Breast epithelium (tissue), 3 donors: Measurements from ENCODE around the gene ADM.

Source experiments
- POLR2AphosphoS5 ChIP-seq, 3 donors: sonication (generic); formaldehyde crosslinking; IDR thresholded peaks; one replicate each; pipeline ENCODE4 v1.6.1; 2017; ENCODE audit warnings: antibody characterized with exemption in 3 of 3
- TF ChIP-seq, protein P1 (sequence below), 3 donors: fragments of 450-650 bp; IDR thresholded peaks; one replicate each; pipeline ENCODE4 v1.5.1; 2016 to 2017; ENCODE audit warnings: antibody characterized with exemption in 3 of 3, mild to moderate bottlenecking in 3 of 3, moderate library complexity in 3 of 3

DNA sequence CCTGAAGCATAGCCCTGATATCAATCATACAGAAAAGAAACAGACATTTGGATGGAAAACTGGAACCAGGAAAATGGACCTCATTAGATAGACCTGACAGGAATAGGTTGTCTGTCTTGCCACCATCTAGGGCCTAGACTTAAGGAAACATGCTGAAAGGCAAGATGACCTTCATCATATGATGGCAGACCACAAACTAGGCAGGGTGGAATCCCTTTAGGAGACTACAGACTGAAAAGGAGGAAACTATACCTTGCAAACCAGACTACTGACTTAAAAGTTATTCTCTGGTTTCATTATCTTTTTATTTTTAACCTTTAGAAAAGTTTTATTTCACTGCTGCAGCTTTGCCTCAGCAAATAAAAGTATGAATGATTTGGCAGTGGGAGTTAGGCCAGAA, 31.1 kb upstream of the ADM start:
- TF ChIP-seq, protein P1, sequence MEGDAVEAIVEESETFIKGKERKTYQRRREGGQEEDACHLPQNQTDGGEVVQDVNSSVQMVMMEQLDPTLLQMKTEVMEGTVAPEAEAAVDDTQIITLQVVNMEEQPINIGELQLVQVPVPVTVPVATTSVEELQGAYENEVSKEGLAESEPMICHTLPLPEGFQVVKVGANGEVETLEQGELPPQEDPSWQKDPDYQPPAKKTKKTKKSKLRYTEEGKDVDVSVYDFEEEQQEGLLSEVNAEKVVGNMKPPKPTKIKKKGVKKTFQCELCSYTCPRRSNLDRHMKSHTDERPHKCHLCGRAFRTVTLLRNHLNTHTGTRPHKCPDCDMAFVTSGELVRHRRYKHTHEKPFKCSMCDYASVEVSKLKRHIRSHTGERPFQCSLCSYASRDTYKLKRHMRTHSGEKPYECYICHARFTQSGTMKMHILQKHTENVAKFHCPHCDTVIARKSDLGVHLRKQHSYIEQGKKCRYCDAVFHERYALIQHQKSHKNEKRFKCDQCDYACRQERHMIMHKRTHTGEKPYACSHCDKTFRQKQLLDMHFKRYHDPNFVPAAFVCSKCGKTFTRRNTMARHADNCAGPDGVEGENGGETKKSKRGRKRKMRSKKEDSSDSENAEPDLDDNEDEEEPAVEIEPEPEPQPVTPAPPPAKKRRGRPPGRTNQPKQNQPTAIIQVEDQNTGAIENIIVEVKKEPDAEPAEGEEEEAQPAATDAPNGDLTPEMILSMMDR (IDR thresholded peaks at IDR 0.05), result no peak
- no peak for TF ChIP-seq POLR2AphosphoS5 (IDR thresholded peaks at IDR 0.05)
